ENCODE measurements around the gene MRI1. TPM values are rescaled to one million over a fixed set of nuclear protein-coding genes. Genes with fewer than 3 reads are reported as not detected.

Gene MRI1
- total RNA-seq, 6 donors from 2014 or later = 29.4 to 155 (median 42.3) TPM

Small RNA genes lying within 50 kb of the gene (small RNA-seq; reads per million reads assigned to genes)
- gene RN7SL619P = 0 reads per million in 4 donors

Other genes with a start within 250 kb of the MRI1 start
- gene C19orf53, start 9.9 kb downstream of the MRI1 start, total RNA-seq = 100 to 1,000 TPM in 3 of 6 donors, 10 to 100 TPM in 2, 1 to 10 TPM in 1; 9.4 to 158 (median 96.5) TPM
- gene ZSWIM4, start 30.9 kb downstream of the MRI1 start, total RNA-seq = 10 to 100 TPM in 4 of 6 donors, 1 to 10 TPM in 2; 7.3 to 22.6 (median 10.1) TPM
- 1 to 10 TPM in 2 of 6 donors, not detected in 4; 1.3 to 5.2 TPM for gene NANOS3, start 112.6 kb downstream of the MRI1 start, total RNA-seq
- gene BRME1, start 141.6 kb downstream of the MRI1 start, total RNA-seq = 1 to 10 TPM in 5 of 6 donors, under 1 TPM in 1; 0.46 to 4.4 (median 2.1) TPM
- gene CC2D1A, start 141.7 kb downstream of the MRI1 start, total RNA-seq = 10 to 100 TPM; 30.4 to 95.3 (median 35.3) TPM
- gene PODNL1, start 173.9 kb downstream of the MRI1 start, total RNA-seq = 1 to 10 TPM; 1.5 to 4.3 (median 2.5) TPM
- gene DCAF15, start 188.0 kb downstream of the MRI1 start, total RNA-seq = 10 to 100 TPM; 20.5 to 51.3 (median 39.0) TPM
- gene RFX1, start 241.8 kb downstream of the MRI1 start, total RNA-seq = 10 to 100 TPM in 5 of 6 donors, 1 to 10 TPM in 1; 6.0 to 22.3 (median 15.5) TPM